HG03064 (cell line): ENCODE measurements around the gene KIRREL3.

ENCODE experiments used
- ATAC-seq: cut with Tn5 transposase; IDR thresholded peaks from one replicate; pipeline ENCODE4 v1.9.1; 2021; ENCODE audit warnings: low read depth; ENCODE audit not compliant: unreplicated experiment

KIRREL3 gene

GRCh38 chr11:126501641-126502040 lies 498.9 kb downstream of the KIRREL3 start:
- ATAC-seq = no peak

GRCh38 chr11:126500981-126501380 lies 499.6 kb downstream of the KIRREL3 start:
- ATAC-seq = no peak

DNA sequence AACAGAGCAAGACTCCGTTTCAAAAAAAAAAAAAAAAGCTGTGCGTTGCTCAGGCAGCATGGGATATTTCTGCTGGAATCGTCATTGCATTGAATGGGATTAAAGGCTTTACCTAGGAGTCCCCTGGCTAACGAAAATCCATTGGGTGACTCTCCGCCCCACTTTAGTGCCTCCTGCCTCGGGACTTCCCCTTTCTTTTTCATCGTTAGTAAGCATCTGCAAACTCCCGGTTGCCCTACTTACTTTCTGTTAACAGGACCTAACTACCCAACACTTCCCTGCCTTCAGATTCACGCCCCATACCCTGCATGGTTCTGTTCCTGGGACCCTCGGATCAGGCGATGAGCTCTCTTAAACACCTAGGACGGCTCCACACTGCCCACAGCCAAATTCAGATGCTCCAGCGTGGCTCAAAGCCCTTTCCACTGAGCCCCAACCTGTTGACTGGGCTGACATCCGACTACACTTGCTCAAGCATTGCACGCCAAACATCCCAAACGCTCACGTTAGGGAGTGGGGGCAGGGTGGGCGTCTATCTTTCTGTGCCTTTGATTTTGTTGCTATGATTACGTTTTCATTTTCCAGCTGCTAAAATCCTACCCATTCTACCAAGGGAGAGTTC lies 501.3 kb downstream of the KIRREL3 start:
- no peak for ATAC-seq

DNA sequence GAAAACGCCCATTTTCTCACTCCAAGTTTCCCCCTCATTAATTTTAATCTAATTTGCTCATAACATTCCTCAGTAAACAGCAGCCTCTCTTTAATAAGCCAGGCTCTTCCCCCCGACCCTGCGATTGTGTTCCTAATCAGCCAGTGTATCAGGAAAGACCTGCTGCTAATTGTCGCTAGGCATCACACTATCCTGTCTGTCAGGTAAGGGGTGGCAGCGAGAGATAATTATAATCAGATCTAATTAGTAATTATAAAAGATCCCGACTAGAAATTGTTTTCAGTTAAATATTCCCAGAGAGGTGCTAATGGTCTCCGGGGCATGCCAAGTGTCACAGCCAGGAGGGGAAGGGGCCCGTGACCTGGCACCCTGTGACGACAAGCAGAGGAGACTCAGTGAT lies 502.3 kb downstream of the KIRREL3 start:
- ATAC-seq = no peak

DNA sequence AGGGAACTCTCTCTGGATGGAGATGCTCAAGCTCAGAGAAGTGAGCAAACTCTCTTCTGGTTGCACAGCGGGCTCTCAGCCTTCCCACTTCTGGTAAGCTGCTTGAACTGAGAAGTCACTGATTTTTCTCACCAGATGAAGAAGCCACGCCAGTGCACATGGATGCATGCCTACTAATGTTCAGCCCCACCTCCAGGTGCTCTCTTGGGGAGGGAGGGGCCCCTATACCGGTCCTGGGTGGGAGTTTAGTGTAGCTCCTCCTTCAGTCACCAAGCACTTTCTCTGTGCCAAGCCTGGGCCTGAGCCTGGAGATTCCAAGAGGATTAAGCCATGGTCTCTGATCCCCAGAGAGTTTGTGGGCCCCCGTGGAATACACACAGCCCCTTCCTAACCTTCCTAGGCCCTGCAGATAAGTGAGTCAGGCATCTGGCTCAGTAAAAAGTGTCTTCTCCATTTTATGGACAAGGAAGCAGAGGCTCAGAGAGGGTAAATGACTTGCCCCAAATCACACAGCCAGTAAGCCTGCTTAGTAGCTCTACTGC lies 502.9 kb downstream of the KIRREL3 start:
- ATAC-seq = no peak

DNA sequence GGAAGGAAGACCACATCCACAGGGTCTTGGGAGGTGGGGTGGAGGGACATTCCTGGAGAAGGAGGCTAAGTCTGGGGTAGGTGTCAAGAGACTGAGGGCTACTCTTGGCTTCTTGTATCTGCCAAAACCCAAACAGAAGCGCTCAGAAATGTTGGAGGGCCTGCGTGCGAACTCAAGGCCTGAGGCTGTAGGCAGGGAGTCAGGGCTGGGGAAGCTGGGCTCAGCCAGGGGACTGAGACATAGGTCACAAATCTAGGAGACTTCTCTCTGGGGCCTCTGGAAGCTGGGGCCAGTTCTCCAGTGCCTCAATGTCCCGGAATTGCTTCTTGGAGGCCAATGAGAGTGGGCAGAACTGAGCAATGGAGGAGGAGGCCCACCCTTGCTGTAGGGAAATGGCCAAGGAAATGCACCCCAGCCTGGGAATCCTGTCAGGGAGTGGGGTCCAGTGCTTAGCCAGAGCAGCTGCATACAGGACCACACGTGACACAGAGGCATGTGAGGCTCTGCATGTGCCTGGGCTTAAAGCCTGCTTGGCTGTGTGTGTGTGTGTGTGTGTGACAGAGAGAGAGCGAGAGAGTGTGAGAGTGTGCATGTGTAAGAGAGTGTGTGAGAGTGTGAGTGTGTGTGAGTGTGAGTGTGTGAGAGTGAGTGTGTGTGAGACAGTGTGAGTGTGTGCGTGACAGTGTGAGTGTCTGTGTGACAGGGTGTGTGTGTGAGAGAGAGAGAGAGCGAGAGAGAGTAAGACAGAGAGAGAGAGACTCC lies 503.8 kb downstream of the KIRREL3 start:
- no peak for ATAC-seq

- no peak for ATAC-seq
These were observed 505.0 kb downstream of the KIRREL3 start for GRCh38 chr11:126495281-126496220.

GRCh38 chr11:126494831-126495230 lies 505.7 kb downstream of the KIRREL3 start:
- no peak for ATAC-seq

DNA sequence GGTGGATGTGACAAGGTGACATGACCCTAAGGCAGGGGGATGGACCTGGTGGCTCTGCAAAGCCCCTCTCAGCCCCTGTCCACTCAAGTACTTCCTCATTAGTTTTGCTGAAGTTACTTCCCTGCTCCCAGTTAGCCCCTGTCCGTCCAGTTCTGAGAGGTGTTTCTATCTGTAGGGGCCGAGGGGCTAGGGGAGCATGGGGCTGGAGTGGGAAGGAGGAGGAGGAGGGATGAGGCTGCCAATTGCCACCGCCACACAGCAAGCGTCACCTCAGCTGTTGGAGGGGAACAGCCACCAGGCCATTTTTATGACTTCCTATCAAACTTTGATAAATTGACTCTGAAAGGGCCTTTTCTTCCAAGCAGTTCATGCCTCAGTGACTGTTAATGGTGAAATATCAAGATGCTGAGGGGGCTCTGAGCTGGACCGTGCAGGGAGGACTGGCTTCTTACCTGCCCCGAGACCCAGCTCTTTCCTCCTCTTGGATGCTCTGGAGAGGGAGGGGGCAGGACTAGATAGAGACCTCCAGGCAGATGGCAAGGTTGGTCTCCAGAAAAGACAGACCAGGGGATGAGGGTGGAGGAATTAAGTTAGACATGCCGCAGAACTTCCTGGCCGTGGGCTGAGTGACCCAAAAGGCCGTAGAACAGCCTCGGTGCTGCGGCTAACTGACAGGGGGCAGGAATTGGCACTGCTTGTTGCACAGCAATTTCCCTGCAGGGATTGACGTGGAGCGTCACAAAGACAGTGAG lies 508.1 kb downstream of the KIRREL3 start:
- ATAC-seq = no peak

GRCh38 chr11:126491092-126491491 lies 509.5 kb downstream of the KIRREL3 start:
- no peak for ATAC-seq

- no peak for ATAC-seq
These were observed 510.5 kb downstream of the KIRREL3 start for GRCh38 chr11:126489836-126490660.

GRCh38 chr11:126488591-126489370 lies 511.8 kb downstream of the KIRREL3 start:
- ATAC-seq = no peak

GRCh38 chr11:126487711-126488110 lies 512.9 kb downstream of the KIRREL3 start:
- no peak for ATAC-seq

DNA sequence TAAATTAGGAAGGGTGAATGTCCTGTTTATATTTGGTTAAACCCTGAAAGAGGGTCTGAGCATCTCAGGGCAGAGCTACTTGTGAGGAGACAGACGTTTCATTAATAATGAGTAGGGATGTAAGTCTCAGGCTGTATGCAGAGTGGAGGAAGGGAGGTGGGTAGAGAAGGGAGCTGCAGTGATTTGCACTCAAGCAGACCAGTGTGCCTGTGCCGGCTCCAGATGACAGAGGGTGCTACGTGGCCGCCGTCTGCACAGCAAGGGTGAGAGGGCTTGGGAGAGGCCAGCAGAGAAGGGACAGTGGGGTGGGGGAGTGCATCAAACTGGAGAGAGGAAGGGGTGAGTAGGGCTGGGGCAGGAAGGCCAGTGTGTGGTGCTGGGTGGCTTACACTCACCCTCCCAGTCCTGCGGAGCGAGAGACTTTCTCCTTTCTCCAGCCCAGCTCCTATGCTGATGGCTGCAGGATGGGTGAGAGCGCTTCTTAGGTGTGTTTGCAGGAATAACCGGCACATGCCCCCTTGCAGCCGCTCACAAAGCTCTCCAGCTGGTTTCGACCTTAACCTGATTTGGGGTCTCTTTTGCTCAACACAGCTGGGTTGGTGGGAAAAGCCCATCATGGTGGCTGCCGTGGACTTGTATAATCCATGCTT lies 514.5 kb downstream of the KIRREL3 start:
- no peak for ATAC-seq

DNA sequence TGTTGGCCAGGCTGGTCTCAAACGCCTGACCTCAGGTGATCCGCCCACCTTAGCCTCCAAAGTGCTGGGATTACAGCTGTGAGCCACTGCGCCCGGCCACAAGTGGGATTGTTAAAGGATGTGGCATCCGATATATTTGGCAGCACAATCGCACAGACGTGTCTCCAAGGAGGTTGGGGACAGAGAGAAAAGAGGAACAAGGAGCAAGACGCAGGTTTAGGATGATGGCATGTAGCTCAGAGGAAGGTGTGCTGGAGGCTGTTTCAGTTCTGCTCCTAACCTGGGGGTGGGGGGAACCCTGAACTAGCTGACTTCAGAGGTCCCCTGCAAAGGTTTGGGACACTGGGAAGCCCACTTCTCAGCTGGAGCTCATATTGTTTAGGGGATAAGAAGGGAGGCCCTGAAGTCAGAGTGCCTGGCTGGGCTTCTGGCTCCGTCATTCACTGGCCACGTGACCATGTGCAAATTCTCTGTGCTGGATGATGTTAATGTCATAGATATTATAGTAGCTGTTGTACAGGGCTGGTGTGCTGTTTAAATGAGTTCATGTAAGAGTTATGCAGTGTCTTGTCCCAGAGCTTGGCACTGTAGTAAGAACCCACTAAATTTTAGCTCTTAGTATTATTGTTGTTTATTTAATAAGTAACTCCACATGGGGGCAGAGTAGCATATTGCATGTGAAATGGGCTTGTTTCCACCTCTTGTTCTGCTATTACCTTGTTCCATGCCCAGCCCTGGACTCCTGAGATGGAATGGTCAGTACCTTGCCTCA lies 515.4 kb downstream of the KIRREL3 start:
- no peak for ATAC-seq

GRCh38 chr11:126484266-126484665 lies 516.3 kb downstream of the KIRREL3 start:
- no peak for ATAC-seq

- ATAC-seq = no peak
These were observed 516.9 kb downstream of the KIRREL3 start for GRCh38 chr11:126483621-126484195.
